Measurements from ENCODE around the gene TLX1.

TLX1 gene

DNA sequence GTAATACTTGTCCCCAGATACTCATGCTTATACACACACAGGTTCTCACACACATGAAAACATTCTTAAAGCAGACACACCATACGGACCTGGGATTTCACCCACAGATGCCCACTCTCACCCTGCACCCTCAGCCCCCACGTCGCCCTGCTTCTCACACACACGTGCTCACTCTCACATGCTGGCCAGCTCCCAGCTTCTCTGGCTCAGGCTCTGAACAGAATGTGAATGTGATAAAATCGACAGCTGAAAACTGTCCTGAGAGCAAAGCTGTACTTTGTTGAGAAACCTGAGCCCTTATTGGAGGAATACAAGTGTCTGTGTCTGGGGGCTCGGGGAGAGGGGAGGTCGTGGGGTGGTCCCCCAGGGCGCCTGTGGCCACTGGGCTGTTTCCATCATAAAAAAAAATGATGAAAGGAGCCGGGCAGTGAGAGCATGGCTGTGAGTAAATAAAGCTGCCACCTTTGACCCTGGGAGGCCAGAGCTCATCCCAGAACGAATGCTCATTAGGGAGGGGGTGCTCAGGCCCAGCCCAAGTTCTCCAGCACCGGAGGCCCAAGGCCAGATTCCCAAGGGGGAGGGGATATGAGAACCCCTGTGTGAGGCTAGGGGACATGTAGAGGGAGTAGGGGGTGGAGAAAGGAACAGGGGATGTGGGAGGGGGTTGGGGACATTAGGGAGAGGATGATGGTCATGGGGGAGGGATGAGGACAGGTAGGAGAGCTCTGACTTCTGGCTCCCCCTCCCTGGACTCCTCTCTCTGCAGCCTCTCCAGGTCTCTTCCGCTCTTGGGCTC lies 18.1 kb upstream of the TLX1 start:
- DNase-seq = no peak

DNA sequence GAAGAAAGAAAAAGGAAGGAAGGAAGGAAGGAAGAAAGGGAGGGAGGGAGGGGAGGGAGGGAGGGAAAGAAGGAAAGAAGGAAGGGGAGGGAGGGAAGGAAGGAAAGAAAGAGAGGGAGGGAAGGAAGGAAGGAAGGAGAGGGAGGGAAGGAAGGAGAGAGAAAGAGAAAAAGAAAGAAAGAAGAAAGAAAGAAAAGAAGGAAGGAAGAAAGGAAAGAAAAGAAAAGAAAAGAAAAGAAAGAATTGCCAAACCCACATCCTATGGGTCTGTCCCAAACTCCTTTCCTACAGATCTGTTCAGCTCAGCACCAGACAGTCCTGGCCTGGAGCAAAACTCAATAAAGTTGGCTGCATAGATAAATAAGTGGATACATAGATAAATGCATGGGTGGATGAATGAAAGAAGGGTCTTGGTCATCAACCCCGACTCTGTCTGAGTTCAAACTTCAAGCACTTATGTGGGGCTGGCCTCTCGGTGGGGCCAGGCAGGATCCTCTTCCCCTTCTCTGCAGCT lies 17.2 kb upstream of the TLX1 start:
- no peak for DNase-seq

DNA sequence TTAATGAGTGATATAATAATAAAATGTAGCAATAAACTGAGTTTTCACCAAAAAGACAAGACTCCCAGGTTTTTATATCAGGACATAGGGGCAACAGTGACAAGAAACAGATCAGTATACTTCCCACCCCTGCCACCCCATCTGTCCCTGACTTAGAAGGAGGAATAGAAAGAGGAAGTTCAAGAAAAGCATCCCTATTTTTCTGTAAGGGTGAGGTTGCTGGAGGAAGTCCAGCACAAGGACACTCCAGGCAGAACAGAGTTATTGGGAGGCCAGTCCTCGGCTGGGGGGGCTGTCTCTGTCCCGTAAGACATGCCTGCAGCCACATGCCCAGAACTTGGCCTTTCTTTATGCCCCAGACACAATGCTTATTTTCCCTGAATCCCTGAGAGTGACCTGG lies 16.5 kb upstream of the TLX1 start:
- DNase-seq = no peak

DNA sequence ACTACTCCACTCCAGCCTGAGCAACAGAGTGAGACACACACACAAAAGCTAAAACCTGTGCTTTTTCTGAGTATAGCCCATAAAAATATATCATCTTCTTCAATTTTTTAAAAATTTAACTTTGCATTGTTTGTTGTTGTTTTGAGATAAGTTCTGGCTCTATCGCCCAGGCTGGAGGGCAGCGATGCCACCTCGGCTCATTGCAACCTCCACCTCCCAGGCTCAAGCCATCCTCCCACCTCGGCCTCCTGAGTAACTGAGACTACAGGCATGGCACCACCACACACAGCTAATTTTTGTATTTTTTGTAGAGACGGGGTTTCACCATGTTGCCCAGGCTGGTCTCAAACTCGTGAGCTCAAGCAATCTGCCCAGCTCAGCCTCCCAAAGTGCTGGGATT lies 14.3 kb upstream of the TLX1 start:
- no peak for DNase-seq

DNA sequence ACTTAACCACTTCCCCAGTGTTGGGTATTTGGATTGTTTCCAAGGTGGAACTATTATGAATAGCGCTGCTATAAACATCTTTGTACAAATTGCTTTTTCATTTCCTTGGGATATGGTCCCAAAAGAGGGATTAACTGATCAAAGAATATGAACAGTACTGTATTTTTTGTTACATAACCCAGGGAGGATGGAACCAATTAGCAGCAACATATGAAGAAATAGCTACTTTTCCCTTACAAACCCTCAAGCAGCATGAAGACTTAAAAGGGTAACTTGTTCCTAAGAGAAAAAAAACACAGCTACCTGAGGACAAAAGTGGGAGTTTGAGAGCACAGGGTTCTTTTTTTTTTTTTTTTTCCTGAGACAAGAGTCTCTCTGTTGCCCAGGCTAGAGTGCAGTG lies 13.1 kb upstream of the TLX1 start:
- DNase-seq = no peak

DNA sequence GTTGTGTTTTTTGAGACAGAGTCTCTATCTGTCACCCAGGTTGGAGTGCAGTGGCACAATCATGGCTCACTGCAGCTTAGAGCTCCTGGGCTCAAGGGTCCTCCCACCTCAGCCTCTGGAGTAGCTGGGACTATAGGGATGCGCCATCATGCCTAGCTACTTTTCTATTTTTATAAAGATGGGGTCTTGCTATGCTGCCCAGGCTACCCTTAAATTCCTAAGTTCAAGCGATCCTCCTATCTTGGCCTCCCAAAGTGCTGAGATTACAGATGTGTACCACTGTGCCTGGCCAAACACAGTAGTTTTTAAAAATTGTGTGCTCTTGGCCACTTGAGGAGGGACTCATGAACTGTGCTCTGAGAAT lies 10.6 kb upstream of the TLX1 start:
- DNase-seq = no peak

DNA sequence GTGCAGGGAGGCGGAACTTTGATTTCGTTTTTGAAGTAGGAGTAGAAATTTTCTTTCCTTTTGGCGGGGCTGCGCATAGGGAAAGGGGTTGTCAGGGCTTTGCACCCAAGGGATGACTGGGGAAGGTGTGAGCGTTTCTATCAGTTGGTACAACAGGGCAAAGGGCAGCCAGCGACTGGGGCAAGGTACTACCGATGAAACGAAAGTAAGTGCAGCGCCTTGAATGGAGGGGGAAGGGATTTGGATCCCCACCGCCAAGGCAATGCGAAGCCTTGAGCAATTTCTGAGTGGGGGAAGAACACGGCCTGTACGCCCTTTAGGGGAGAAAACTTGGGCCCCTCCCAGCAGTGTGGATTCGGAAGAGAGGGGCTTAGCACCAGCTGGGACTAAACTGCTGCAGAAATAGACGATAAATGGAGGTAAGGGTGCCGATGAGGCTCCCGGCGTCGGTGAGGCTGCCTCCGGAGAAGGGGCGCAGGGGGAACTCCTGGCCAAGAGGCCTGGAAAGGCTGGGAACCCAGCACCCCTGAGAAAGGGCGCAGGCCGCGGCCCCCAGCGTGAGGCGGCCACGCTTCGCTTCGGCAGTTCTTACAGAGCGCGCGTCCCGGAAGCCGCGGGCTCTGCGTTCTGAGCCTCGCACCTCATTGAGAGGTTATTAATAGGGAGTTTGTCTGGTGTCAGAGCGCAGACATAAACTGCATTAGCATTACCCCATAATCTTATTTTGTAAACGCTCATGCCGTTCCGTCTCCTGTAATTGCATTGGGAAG lies 10.0 kb upstream of the TLX1 start:
- DNase-seq = no peak

DNA sequence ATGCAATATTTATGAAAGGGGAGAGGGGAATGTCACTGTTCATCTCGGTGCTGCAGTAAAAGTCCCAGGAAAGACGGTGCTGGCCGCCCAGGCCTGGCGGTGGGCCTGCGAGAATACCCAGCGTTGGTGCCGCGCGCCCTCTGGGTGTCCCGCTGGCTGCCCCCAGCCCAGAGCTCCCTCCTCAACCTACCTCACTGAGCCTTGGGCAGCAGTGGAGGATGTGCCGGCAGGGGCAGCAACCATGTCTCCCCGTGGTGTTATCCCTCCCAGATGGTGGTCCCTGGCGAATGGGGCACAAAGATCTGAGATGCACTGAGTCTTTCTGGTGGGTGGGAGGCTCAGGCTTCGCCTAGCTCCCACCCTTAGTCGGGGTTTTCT lies 9.5 kb upstream of the TLX1 start:
- no peak for DNase-seq

DNA sequence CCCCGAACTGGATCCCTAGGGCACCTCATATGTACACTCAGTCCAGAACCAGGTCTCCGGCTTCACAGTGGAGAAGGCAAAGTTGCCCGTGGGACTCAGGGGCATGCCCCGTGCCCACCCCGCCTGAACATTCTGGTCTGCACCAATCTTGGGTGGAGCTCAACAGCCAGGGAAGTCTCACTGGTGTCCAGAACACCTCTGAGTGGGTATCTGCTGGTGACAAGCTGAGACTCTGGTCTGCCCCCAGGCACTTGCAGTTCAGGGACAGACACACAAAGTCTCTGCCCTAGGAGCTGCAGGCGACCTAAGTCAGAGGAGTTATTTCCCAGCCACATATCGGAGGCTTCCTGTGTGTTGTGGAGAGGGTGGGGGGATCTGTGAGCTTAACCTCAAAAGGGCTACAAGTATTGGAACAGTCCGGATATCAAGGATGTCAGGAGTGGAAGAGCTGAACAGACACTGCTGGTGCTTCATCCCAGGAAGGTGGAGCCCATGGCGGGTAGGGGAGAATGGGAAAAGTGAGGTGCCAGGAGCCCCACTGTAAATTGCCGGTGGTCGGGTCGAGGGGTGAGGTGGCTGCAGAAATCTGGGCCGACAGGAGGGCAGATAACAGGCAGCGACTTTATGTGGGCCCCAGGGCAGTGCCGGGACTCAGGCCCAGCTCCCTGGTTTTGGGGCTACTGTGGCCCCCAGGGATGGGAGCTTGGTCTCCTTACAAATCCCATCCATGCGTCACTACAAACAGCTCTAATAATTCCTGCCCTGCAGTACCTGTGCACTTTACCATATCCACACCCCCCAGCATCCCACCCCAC lies 8.6 kb upstream of the TLX1 start:
- DNase-seq = no peak

DNA sequence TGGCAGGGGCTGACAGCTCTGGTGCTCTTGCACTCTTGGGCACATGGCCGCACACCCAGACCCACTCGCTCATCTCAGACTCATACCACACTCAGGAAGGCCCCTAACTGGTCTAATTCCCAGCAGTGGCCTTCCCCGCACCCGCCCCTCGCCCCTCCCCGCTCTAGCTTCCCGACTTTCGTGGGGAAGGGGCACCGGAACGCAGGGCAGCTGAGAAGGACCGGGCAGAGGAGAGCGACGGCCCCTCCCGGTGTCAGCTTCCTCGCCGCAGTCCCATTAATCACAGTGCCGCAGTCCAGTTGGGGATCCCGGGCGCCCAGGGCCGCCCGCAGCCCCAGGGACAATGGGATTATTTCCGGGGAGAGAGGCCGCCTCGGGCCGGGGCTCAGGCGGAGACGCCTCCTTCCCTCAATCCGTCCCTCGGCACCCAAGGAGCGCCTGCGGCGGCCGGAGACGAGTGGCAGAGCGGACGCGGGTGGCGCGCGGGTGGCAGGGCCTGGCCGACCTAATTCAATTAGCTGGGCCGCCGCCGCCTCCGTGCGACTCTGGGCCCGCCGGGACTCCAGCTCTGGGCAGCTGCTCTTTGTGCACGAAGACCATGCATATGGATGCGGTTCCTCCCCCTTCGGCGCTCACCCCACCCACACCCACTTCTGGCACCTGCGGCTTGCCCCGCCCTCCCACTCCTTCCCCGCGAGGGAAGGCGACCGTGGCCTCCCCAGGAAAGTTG lies 7.8 kb upstream of the TLX1 start:
- no peak for DNase-seq

DNA sequence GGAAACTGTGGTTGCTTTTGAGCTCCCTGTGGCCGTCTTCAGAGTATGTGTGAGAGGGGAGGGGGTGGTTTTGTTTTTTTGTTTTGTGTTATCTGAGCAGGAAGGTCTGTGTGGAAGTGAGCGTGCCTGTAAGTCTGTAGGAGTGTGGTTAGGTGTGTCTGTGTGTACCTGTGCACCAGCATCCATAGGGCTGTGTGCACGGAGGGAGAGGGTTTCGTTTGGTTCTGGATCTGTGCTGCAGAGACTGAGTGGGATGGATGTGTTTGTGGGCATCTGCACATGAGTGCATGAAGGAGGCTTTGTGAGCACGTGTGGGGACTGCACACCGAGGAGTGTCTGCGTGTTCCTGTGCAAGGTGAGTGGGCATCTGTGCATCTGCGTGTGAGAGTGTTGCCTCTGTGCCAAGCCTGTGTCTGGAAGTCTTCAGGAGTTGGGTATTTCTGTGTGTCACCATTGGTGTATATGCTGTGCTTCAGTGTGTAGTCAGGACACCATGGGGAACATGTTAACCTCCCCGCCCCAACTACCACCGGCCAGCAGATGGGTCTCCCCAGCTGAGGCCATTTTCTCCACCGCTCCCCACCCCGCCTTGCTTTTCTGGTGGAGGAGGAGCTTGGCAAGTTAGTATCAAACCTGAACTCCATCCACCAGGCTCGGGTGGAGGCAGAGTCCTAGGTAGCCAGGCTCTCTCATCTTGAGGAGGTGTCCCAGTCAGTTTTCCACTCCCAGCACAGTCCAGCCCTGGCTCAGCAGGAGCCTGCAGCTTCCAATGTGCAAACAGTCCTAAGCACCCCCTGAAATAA lies 7.1 kb upstream of the TLX1 start:
- no peak for DNase-seq

DNA sequence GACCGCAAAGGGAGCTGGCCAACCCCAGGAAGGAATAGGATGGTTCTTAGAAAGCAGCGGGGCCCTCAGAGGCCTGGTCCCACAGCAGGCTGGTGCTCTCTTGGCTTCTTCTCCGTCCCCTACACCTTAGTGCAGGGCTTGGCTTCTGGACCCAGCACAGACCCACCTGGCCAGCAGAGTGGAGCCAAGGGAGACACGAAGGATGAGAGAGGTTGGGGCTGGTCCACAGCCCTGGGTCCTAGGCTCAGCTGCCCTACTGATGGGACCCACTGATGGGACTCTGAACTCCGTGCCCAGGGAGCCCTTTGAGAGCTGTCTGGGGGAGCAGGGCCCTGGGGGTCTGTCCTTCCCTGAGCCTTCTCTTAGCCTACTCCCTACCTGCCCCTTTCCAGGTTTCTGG lies 6.2 kb upstream of the TLX1 start:
- no peak for DNase-seq

DNA sequence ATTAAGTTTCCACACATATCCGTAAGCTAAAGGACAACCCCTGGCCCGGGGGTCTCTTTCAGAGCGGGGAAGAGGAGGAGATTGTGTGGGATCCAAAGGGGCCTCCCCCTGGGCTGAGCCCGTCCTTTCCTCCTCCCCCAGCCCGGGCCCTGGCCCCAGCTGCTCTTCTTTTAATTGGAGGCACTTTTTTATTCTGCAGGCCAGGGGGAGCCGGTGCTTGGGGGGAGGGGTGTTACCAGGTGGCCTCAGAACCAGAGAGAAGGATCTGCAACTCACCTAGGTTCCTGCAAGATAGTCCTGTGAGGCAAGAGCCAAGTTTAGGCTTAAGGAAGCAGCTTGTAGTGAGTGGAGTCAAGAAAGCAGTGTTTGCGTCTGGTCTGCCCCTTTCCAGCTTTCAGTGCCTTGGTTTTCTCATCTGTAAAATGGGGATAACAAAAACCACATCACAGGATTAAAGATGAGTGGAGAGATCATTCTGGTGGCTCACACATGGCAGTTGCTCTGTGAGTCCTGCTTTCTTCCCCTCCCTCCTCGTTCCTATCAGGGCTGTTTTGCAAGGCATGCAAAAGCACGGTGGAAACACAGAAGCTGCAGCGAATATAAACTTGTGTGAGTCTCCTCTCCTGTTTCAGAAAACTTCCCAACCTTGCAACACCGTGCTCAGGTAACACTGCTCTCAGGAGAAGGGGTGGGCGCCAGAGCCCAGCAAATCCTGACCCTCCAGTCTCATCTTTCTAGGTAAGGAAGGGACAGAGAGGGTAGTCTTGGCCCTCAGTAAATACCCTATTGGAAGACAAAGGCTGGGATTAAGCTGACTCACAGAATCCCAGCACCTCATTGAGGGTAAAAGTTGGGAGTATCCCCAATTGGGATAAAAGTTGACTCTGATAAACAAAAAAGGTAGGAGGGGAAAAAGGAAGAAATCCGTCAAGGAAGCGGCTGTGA lies 4.1 kb upstream of the TLX1 start:
- DNase-seq = no peak

DNA sequence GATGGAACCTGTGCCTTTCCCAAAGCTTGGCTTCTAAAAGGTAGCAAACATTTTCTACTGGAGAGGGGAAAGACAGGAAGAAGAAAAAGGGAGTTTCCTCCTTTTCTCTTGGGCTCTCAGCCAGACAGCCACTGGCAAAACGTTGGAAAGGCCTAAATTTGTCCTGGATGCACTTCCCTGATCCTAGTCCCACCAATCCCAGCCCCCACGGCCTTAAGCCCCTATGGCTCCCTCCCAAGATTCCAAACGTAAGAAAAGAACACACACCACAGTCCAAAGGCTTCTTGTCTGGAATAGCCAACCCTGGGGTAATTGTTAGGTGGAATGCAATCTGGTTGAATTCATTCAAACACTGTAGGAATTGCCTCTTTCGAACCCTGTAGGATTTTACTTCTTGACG lies 959 bp upstream of the TLX1 start:
- DNase-seq = no peak

DNA sequence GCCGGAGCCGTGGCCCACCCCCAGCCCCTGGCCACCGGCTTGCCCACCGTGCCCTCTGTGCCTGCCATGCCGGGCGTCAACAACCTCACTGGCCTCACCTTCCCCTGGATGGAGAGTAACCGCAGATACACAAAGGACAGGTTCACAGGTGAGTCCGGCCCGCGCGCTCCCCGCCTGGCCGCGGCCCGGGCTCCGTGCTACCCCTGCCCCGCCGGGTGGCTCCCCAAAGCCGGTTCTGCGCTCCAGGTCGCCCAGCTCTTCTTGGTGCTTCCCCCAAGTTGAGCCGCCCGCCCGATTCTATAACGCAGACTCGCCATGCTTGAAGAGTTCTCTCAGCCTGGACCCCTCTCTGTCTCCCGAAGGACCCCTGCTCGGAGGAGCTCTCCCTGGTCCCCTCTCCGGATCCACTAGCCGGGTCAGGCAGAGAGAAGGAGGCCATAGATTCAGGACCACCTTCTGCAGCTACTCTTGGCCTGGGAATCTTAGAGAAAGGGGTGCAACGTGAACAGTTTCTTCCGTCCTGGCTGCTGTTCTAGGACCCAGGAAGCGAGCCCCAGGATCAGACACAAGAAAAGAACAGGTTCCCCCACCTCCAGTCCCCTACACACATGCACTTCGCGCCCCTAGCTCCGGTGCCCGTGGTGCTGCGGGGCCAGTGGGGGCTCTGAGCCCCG lies 999 bp downstream of the TLX1 start:
- no peak for DNase-seq

DNA sequence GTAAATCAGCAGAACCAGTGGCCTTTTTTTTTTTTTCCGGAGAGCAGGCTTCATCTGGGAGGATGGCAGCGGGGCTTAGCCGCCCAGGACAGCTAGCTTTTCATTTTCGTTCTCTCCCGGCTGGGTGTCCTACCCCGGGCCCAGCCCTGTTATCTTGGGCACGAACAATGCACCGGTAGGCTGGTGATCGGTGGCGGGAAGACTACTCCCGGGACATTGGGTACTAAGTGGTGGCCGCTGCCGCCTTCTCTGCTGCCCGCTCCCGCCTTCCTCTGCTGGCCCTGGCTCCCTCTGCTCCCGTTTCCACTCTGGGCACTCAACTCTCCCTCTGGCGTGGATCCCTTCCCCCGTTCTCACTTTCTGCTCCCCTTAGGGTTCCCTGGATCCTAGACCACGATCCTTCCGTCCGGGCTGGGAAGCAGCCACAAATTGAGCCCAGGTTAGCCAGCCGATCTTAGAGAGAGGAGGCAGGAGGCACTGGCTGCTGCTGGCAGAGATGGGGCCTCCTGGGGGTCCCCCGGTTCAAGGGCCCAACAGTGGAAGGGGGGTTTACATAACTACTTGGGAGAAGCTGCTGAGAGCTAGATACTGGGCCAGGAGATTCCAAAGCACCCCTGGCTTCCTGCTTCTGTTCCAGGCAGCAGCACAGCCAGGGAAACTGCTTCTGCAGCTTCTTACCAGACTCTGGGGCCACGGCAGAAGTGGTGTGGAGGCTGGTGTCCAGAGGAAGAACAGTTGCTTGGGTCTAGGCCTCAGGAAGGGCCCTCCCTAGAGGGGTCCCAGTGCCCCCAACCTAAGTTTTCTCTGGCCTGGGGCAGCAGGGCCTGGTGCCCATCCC lies 1.8 kb downstream of the TLX1 start:
- no peak for DNase-seq

DNA sequence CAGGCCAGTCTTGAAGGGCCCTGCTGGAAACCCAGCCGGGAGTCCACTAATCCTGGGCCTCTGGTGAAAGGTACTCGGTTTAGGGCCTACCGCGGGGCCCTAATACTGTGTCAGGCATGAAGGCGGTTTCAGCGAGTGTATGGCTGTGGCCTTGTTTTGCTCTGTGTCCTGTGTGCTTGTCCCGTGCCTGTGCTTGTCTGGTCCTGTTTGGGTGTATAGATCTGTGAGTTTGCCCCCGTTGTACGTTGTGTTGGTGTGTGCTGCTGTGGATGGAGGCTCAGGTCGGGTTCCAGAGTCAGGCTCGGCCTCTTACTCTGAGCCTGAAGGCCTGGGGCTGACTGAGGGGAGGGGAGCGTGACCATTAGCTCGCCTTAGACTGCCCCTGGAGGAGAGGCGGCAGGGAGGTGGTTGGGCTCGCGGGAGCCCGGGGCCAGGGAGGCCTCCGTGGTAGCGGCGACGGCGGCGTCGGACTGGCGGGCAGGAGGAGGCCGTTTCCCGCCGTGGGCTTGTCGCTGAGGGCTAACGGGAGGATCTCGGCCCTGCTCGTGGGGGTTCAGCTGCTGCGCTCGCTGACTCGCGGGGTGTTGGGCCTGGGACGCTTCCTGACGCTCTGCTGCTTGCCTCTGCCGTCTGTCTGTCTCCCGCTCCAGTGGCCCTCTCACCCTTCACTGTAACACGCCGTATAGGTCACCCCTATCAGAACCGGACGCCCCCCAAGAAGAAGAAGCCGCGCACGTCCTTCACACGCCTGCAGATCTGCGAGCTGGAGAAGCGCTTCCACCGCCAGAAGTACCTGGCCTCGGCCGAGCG lies 2.6 kb downstream of the TLX1 start:
- DNase-seq = no peak

Measured in hippocampal formation (tissue), 2 donors.